Mesodermal cell (in vitro differentiated cells): ENCODE data around the gene VEGFD.

Experiments used
- H3K27ac ChIP-seq: 2 replicates; pipeline ENCODE4 v1.7.0; 2013; ENCODE audit warnings: mild to moderate bottlenecking, low read depth, low read length, moderate library complexity; ENCODE audit not compliant: severe bottlenecking
- H3K36me3 ChIP-seq: 2 replicates; pipeline ENCODE4 v1.7.1; 2013; ENCODE audit warnings: mild to moderate bottlenecking, low read length, moderate library complexity; ENCODE audit not compliant: control insufficient read depth, insufficient read depth
- H3K4me1 ChIP-seq: one replicate; pipeline ENCODE4 v1.7.1; 2013; ENCODE audit warnings: mild to moderate bottlenecking, low read length; ENCODE audit not compliant: insufficient read depth, control insufficient read depth, poor library complexity, severe bottlenecking
- H3K4me3 ChIP-seq: 2 replicates; pipeline ENCODE4 v1.7.0; 2013; ENCODE audit warnings: low read length, control low read depth, mild to moderate bottlenecking; ENCODE audit not compliant: insufficient read depth, poor library complexity, severe bottlenecking; ENCODE audit errors: extremely low read depth
- H3K9me3 ChIP-seq: 2 replicates; pipeline ENCODE4 v1.7.1; 2013; ENCODE audit warnings: mild to moderate bottlenecking, low read length, moderate library complexity; ENCODE audit not compliant: control insufficient read depth
- WGBS, 2 experiments: methylation state at CpG; one replicate each; pipeline ENCODE4 v1.1.5; 2013; ENCODE audit warnings: missing lambda C conversion rate in 2 of 2; ENCODE audit not compliant: insufficient coverage in 2 of 2; 5-methylcytosine and 5-hydroxymethylcytosine counted together

VEGFD gene

GRCh38 chrX:15405846-15406245 lies 21.6 kb upstream of the VEGFD start:
- no peak overlapping the region for H3K27ac ChIP-seq
- H3K4me1 ChIP-seq = no peaks in the 10 kb centered on the region
- H3K4me3 ChIP-seq = no peak overlapping the region
- H3K9me3 ChIP-seq = no peaks in the 10 kb centered on the region
- no peaks in the 10 kb centered on the region for H3K36me3 ChIP-seq
- no CpG with 5 or more reads among the region's 3 CpGs for WGBS, 2 experiments

- Histone ChIP-seq H3K36me3 (no peaks in the 10 kb centered on the region), H3K4me1 (no peaks in the 10 kb centered on the region), H3K9me3 (no peaks in the 10 kb centered on the region), H3K27ac (no peak overlapping the region), H3K4me3 (no peak overlapping the region)
- WGBS, 2 experiments = 100% methylated on average over 1 of the region's 7 CpGs; no CpG with 5 or more reads in 1 of the 2 experiments
Measured at GRCh38 chrX:15404401-15405096, 20.3 kb upstream of the VEGFD start.

- Histone ChIP-seq H3K4me3 (no peak overlapping the region), H3K27ac (no peak overlapping the region), H3K36me3 (no peaks in the 10 kb centered on the region), H3K4me1 (no peaks in the 10 kb centered on the region), H3K9me3 (no peaks in the 10 kb centered on the region)
- WGBS, 2 experiments = no CpG with 5 or more reads among the region's 2 CpGs
Measured at GRCh38 chrX:15401378-15401777, 17.2 kb upstream of the VEGFD start.

- H3K9me3 ChIP-seq = no peaks in the 10 kb centered on the region
- no peaks in the 10 kb centered on the region for H3K36me3 ChIP-seq
- no peak overlapping the region for H3K27ac ChIP-seq
- WGBS, 2 experiments = no CpG with 5 or more reads among the region's 3 CpGs
- H3K4me1 ChIP-seq = no peaks in the 10 kb centered on the region
- H3K4me3 ChIP-seq = no peak overlapping the region
Measured at GRCh38 chrX:15399962-15400391, 15.8 kb upstream of the VEGFD start.

- H3K4me1 ChIP-seq = no peaks in the 10 kb centered on the region
- no peaks in the 10 kb centered on the region for H3K36me3 ChIP-seq
- H3K27ac ChIP-seq = no peak overlapping the region
- no peak overlapping the region for H3K4me3 ChIP-seq
- H3K9me3 ChIP-seq = no peaks in the 10 kb centered on the region
Measured at GRCh38 chrX:15398874-15399273, 14.7 kb upstream of the VEGFD start.

- H3K36me3 ChIP-seq = no peaks in the 10 kb centered on the region
- no peak overlapping the region for H3K4me3 ChIP-seq
- no peak overlapping the region for H3K27ac ChIP-seq
- no peaks in the 10 kb centered on the region for H3K9me3 ChIP-seq
- 100% methylated on average over 1 of the region's 2 CpGs; no CpG with 5 or more reads in 1 of the 2 experiments for WGBS, 2 experiments
- H3K4me1 ChIP-seq = no peaks in the 10 kb centered on the region
Measured at GRCh38 chrX:15395789-15396188, 11.6 kb upstream of the VEGFD start.

- no CpG with 5 or more reads among the region's 4 CpGs for WGBS, 2 experiments
- Histone ChIP-seq H3K4me3 (no peak overlapping the region), H3K27ac (no peak overlapping the region)
Measured at GRCh38 chrX:15391850-15392249, 7.6 kb upstream of the VEGFD start.

GRCh38 chrX:15382813-15383212 lies 1.4 kb downstream of the VEGFD start:
- 83% methylated on average over 3 of the region's 8 CpGs; no CpG with 5 or more reads in 1 of the 2 experiments for WGBS, 2 experiments
- Histone ChIP-seq H3K36me3 (no peaks in the 10 kb centered on the region), H3K4me3 (no peak overlapping the region), H3K27ac (no peak overlapping the region), H3K9me3 (no peaks in the 10 kb centered on the region), H3K4me1 (no peaks in the 10 kb centered on the region)

More at GRCh38 chrX:15391850-15392249, 7.6 kb upstream of the VEGFD start:
- Histone ChIP-seq H3K36me3 (no peaks in the 10 kb centered on the region), H3K4me1 (no peaks in the 10 kb centered on the region), H3K9me3 (no peaks in the 10 kb centered on the region)

GRCh38 chrX:15376956-15377355 lies 7.3 kb downstream of the VEGFD start:
- no peaks in the 10 kb centered on the region for H3K36me3 ChIP-seq
- no peak overlapping the region for H3K27ac ChIP-seq
- H3K4me3 ChIP-seq = no peak overlapping the region
- H3K9me3 ChIP-seq = no peaks in the 10 kb centered on the region
- H3K4me1 ChIP-seq = no peaks in the 10 kb centered on the region
- no CpG with 5 or more reads among the region's 1 CpG for WGBS, 2 experiments

- WGBS, 2 experiments = no CpG with 5 or more reads among the region's 3 CpGs
- no peaks in the 10 kb centered on the region for H3K4me1 ChIP-seq
Measured at GRCh38 chrX:15373976-15374375, 10.2 kb downstream of the VEGFD start.

GRCh38 chrX:15366506-15367352 lies 17.5 kb downstream of the VEGFD start:
- Histone ChIP-seq H3K9me3 (no peaks in the 10 kb centered on the region), H3K4me1 (no peaks in the 10 kb centered on the region), H3K27ac (no peak overlapping the region), H3K4me3 (no peak overlapping the region), H3K36me3 (no peaks in the 10 kb centered on the region)
- 93 to 96% methylated on average over 3 to 4 of the region's 9 CpGs for WGBS, 2 experiments

More at GRCh38 chrX:15373976-15374375, 10.2 kb downstream of the VEGFD start:
- H3K36me3 ChIP-seq = no peaks in the 10 kb centered on the region
- H3K9me3 ChIP-seq = no peaks in the 10 kb centered on the region
- H3K4me3 ChIP-seq = no peak overlapping the region
- H3K27ac ChIP-seq = no peak overlapping the region
